Muscle layer of duodenum (tissue), 2 donors: ENCODE data around the gene L3MBTL1.

Experiments
- H3K27ac ChIP-seq: one replicate; pipeline ENCODE4 v1.7.0; 2013; ENCODE audit warnings: mild to moderate bottlenecking, low read length
- H3K27me3 ChIP-seq: one replicate; pipeline ENCODE4 v1.7.0; 2013; ENCODE audit warnings: low read depth, mild to moderate bottlenecking, control low read depth, low read length
- H3K36me3 ChIP-seq, 2 donors: one replicate each; pipeline ENCODE4 v1.7.0; 2013; ENCODE audit warnings: low read length in 2 of 2, control low read depth in 1 of 2, mild to moderate bottlenecking in 1 of 2; ENCODE audit not compliant: insufficient read depth in 2 of 2, control insufficient read depth in 1 of 2
- H3K4me1 ChIP-seq, 2 donors: one replicate each; pipeline ENCODE4 v1.7.0; 2013; ENCODE audit warnings: low read length in 2 of 2, mild to moderate bottlenecking in 2 of 2, control low read depth in 1 of 2, moderate library complexity in 1 of 2; ENCODE audit not compliant: insufficient read depth in 2 of 2, control insufficient read depth in 1 of 2
- H3K4me3 ChIP-seq, 2 donors: one replicate each; pipeline ENCODE4 v1.7.0; 2013; ENCODE audit warnings: low read length in 2 of 2, low read depth in 1 of 2, mild to moderate bottlenecking in 1 of 2
- H3K9me3 ChIP-seq, 2 donors: one replicate each; pipeline ENCODE4 v1.7.0; 2013; ENCODE audit warnings: low read length in 2 of 2, control low read depth in 1 of 2, mild to moderate bottlenecking in 1 of 2; ENCODE audit not compliant: control insufficient read depth in 1 of 2
- donor health status: healthy.

L3MBTL1 gene

DNA sequence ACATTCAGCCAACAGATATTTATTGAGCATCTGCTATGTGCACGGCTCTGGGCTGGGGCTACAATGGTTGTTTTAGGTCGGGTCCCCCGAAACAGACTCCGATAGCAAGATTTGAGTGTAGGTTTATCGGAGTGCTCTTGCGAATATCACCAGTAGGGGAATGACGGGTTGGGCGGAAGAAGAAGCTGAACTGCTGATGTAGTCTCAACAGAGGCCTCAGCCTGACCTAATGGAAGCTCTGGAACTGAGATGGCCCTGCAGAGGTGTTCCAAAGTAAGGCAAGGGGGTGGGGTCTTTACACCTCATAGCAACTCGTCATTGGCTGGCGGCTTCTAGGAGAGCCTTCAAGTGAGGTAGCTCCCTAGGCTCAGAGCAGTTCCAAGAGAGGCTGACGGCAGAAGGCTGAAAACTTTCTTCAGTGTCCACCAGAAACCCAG is 1.1 kb downstream of the L3MBTL1 start:
- Histone ChIP-seq H3K4me1 (peaks cover 0 to 25% of the 10 kb centered on the region in 2 donors), H3K27ac (no peak overlapping the region), H3K36me3 (no peaks in the 10 kb centered on the region), H3K9me3 (no peaks in the 10 kb centered on the region), H3K27me3 (peaks cover 9% of the 10 kb centered on the region), H3K4me3 (peak overlapping the region in 1 of 2 donors; percentile 86)

DNA sequence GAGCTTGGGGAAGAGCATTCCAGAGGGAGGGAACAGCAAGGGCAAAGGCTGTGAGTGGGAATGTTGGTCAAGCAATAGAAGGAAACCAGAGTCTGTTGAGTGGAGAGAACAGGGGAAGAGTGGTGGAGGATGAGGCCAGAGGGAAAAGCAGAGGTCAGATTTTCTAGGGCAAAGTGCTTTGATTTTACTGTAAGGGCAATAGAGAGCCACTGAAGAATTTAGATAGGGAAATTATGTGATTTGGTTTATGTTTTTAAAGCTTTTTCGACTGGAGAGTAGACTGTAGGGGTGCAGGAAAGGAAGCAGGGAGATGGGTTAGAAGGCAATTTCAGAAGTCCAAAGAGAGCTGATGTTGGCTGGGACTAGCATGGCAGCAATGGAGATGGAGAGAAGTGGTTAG is 4.4 kb downstream of the L3MBTL1 start:
- Histone ChIP-seq H3K4me1 (peaks cover 0 to 37% of the 10 kb centered on the region in 2 donors), H3K9me3 (no peaks in the 10 kb centered on the region), H3K36me3 (no peaks in the 10 kb centered on the region), H3K27ac (no peak overlapping the region), H3K4me3 (no peak overlapping the region), H3K27me3 (peaks cover 5% of the 10 kb centered on the region)

DNA sequence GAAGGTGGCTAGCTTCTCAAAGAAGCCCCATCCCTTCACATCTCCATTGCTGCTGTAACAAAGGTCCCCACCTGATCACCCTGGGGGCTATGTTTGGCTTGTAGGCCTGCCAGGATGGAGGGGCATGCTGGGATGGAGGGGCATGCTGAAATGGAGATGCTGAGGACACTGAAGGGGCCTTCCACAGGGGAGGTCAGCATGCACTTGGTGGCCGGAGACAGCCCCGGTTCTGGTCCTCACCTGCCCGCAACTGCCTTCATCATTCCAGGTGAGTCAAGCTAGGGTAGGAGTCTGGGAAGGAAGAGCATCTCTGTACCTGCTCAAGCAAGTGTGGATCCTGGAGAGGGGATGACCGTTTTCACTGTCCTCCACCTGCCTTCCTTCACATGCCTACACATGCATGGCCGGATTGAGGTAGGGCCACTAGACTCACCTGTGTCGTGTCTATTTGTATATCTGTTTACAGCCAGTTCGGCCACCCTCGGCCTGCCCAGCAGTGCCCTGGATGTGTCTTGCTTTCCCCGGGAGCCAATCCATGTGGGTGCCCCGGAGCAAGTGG is 6.0 kb downstream of the L3MBTL1 start:
- Histone ChIP-seq H3K9me3 (no peaks in the 10 kb centered on the region), H3K4me3 (peak overlapping the region; percentile 61 to 76), H3K4me1 (peaks cover 0 to 22% of the 10 kb centered on the region in 2 donors), H3K27ac (peak overlapping the region; percentile 23), H3K27me3 (no peaks in the 10 kb centered on the region), H3K36me3 (no peaks in the 10 kb centered on the region)

DNA sequence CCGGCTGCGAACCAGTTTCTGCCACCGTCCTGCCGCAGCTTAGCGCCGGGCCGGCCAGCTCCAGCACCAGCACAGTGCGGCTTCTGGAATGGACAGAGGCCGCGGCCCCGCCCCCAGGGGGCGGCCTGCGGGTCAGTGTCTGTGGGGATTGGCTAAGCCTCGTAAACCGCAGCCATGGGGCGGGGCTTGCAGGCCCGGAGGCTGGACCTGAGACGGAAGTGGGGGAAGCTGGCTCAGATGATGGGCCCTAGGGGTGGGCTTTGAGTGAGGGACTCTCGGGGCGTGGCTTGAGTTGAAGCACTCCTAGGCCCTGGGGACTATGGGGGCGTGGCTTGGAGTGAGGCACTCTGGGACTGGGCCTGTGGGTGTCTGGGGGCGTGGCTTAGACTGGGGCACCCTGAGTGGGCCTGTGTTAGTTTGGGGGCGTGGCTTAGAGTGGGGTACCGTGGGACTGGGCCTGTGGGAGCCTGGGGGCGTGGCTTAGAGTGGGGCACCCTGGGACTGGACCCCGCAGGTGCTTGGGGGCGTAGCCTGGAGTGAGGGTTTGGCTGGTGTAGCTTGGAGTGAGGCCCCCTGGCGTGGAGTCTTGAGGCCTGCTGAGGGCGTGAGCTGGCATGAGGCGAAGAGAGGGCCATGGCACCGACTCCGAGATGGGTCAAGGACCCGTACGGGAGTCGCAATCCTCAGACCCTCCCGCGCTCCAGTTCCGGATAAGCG is 6.6 kb downstream of the L3MBTL1 start:
- H3K27me3 ChIP-seq = no peaks in the 10 kb centered on the region
- H3K36me3 ChIP-seq = no peaks in the 10 kb centered on the region
- no peaks in the 10 kb centered on the region for H3K9me3 ChIP-seq
- peak overlapping the region; percentile 23 for H3K27ac ChIP-seq
- H3K4me3 ChIP-seq = peak overlapping the region; percentile 62 to 76
- H3K4me1 ChIP-seq = peaks cover 0 to 22% of the 10 kb centered on the region in 2 donors

DNA sequence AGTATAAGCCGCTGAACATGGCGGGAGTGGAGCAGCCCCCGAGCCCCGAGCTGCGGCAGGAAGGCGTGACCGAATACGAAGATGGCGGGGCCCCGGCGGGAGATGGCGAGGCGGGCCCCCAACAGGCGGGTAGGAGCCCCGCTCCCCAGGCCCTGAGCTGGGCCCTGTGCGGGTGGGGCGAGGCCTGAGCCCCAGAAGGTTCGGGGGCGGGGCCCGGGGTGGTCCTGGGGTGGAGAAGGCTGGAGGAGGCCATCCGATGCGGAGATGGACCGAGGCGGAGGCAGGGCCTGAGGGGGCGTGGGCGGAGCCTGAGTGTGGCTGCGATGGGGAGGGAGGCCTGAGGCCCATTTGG is 7.1 kb downstream of the L3MBTL1 start:
- H3K27ac ChIP-seq = no peak overlapping the region
- H3K27me3 ChIP-seq = no peaks in the 10 kb centered on the region
- peaks cover 0 to 22% of the 10 kb centered on the region in 2 donors for H3K4me1 ChIP-seq

DNA sequence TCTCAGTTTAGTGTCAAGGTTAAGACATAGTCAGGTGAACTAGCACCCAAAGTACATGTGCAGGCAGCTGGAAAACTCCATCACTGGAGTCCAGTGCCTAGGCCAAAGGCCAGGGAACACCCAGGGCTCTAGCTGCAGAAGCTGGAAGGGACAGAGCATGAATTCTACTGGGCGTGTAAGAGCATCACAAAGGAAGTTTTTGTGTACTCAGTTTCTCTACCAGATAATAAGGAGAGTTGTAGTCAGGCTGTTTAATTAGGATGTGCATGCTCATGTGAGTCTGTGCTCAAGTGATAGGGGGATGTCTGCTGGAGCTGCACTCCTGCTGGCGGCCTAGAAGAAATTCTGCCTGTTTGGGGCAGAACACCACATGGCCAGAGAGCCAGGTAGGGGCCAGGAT is 8.1 kb downstream of the L3MBTL1 start:
- Histone ChIP-seq H3K27ac (no peak overlapping the region), H3K27me3 (no peaks in the 10 kb centered on the region), H3K9me3 (no peaks in the 10 kb centered on the region), H3K4me3 (no peak overlapping the region), H3K36me3 (no peaks in the 10 kb centered on the region), H3K4me1 (peaks cover 0 to 22% of the 10 kb centered on the region in 2 donors)

More for the DNA sequence above, 7.1 kb downstream of the L3MBTL1 start:
- no peaks in the 10 kb centered on the region for H3K9me3 ChIP-seq
- peak overlapping the region; percentile 62 to 76 for H3K4me3 ChIP-seq
- H3K36me3 ChIP-seq = no peaks in the 10 kb centered on the region

DNA sequence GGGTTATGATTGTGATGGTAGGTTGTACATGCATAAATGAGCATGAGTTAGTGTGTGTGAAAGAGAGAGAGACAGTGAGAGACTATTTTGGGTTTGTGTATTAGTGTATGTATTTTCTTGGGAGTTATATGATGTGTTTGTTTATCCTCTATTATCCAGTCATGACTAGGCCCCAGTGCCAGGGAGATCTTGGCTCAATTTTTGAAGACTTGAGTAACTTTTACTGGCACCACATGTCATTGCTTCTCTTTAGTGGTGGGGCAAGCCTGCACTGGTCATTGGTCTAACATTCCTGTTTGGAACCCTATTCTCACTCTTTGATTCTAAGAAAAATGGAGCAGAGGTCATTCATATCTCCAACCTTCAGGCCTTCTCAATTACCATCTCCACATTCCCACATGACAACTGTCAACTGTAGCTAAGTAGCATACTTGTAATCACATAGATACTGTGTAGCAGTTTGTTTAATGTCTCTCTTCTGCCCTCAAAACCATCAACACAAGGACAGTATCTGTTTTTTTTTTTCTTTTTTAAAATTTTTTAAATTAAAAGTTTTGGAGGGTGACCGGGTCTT is 8.8 kb downstream of the L3MBTL1 start:
- H3K36me3 ChIP-seq = no peaks in the 10 kb centered on the region
- peaks cover 0 to 22% of the 10 kb centered on the region in 2 donors for H3K4me1 ChIP-seq
- H3K9me3 ChIP-seq = no peaks in the 10 kb centered on the region
- H3K4me3 ChIP-seq = no peak overlapping the region
- no peaks in the 10 kb centered on the region for H3K27me3 ChIP-seq
- H3K27ac ChIP-seq = no peak overlapping the region

DNA sequence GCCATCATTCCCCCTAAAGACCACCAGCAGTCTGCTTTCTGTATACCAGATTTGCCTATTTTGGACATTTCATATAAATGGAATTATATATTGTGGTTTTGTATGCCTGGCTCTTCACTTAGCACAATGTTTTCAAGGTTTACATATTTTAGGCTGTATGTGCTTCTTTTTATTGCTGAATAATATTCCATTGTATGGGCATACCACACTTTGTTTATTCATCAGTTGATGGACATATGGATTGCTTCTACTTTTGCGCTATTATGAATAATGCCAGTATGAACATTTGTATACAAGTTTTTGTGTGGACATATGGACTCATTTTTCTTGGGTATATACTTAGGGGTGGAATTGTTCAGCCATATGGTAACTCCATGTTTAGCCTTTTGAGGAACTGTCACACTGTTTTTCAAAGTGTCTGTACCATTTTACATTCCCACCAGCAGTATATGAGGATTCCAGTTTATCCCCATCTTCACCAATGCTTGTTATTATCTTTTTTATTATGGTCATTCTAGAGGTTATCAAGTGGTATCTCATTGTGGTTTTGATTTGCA is 12.7 kb downstream of the L3MBTL1 start:
- H3K27ac ChIP-seq = no peak overlapping the region
- no peaks in the 10 kb centered on the region for H3K9me3 ChIP-seq
- peaks cover 0 to 6% of the 10 kb centered on the region in 2 donors for H3K4me1 ChIP-seq
- H3K36me3 ChIP-seq = no peaks in the 10 kb centered on the region
- H3K27me3 ChIP-seq = no peaks in the 10 kb centered on the region
- no peak overlapping the region for H3K4me3 ChIP-seq

DNA sequence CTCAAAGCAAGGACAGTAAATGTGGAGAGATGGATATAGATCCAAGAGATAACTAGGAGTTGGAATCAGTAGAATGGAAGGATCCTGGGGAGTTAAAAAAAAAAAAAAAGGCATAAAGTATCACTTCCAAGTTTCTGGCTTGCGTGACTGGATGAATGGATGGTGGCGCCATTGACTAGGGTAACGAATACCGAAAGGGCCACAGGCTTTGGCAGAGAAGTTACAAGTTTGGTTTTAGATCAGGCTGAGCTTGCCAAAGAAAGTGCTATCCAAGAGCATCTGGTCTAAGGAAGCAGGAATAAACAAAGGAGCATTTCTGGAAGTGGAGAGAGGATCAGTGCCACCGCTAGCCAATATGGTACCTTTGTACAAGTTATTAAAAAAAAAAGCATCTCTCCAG is 17.5 kb downstream of the L3MBTL1 start:
- H3K9me3 ChIP-seq = no peaks in the 10 kb centered on the region
- no peaks in the 10 kb centered on the region for H3K36me3 ChIP-seq
- no peak overlapping the region for H3K27ac ChIP-seq
- no peaks in the 10 kb centered on the region for H3K27me3 ChIP-seq
- H3K4me3 ChIP-seq = no peak overlapping the region
- no peaks in the 10 kb centered on the region for H3K4me1 ChIP-seq

DNA sequence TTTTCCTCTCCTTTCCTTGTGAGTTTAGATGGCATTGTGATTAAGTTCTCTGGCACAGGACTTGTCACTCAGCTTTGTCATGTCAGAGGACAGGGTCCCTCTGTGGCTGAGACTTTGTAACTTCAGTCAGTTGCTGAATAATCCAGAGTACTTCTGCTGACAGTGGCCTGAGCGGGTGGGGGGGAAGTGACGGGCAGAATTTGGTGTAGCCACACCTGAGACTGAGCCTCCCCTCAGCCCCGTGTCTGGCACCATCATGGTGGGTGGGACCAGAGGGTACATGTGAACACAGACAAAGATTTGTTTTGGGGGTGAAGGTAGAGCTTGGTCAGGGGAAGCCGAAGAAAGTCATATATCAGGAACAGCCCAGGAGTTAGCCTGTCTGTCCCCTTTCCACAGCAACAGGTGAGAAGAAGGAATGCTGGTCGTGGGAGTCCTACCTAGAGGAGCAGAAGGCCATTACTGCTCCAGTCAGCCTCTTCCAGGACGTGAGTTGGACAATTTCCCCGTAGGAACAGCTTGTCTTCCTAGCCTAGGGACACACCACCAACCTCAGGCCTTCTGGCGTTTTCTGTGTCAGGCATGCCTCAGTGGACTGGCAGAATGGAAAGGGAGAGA is 20.9 kb downstream of the L3MBTL1 start:
- H3K4me1 ChIP-seq = no peaks in the 10 kb centered on the region
- no peaks in the 10 kb centered on the region for H3K27me3 ChIP-seq
- no peak overlapping the region for H3K4me3 ChIP-seq
- no peak overlapping the region for H3K27ac ChIP-seq
- H3K9me3 ChIP-seq = no peaks in the 10 kb centered on the region
- no peaks in the 10 kb centered on the region for H3K36me3 ChIP-seq

DNA sequence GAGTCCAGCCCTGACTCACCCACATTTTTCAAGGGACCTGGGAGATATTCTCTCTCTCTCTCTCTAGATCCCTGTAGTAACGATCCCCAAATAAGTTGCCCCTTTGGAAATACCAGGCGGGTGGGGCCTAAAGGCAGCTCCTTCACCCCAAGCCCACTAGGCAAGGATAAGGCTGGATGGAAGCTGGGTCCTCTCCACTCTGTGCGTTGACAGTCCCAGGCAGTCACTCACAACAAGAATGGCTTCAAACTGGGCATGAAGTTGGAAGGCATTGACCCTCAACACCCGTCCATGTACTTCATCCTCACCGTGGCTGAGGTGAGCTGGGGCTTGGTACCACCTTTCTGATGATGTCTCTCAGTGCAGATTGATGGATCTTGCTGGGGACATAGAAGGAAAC is 21.6 kb downstream of the L3MBTL1 start:
- Histone ChIP-seq H3K27ac (no peak overlapping the region), H3K9me3 (no peaks in the 10 kb centered on the region), H3K4me1 (no peaks in the 10 kb centered on the region), H3K27me3 (no peaks in the 10 kb centered on the region), H3K4me3 (no peak overlapping the region), H3K36me3 (no peaks in the 10 kb centered on the region)
